GM12872 (cell line): ENCODE results near the gene RRAGD.

Experiments
- CTCF ChIP-seq: IDR thresholded peaks from 3 replicates; pipeline ENCODE4 v1.5.1; 2011; ENCODE audit warnings: low read depth, mild to moderate bottlenecking, low read length, moderate library complexity; ENCODE audit not compliant: insufficient read depth

The RRAGD gene

GRCh38 chr6:89315249-89315885, 96.7 kb downstream of the RRAGD start, which contains the start of gene GABRR2:
GABRR2 (minus strand) TSS chr6:89315299; CDS start chr6:89315165, 134 bp downstream.
- no peak for TF ChIP-seq CTCF

- TF ChIP-seq CTCF = no peak
Measured at GRCh38 chr6:89314692-89315091, 97.4 kb downstream of the RRAGD start.
